Glomerular visceral epithelial cell (primary cell): ENCODE measurements around the gene OGG1.
"Not testable (repeated sequence)": the region's sequence is repeated elsewhere in the genome, so short reads cannot be mapped to it uniquely, and the experiment has no call there.

Experiments used
- DNase-seq: peaks from one replicate; pipeline ENCODE4 v3.0.0-alpha.2; 2016; ENCODE audit errors: extremely low spot score

The OGG1 gene

GRCh38 chr3:9762871-9763270 lies 13.1 kb downstream of the OGG1 start:
- no peak for DNase-seq

GRCh38 chr3:9765865-9766264 lies 16.1 kb downstream of the OGG1 start:
- no peak for DNase-seq

- DNase-seq = no peak
These were observed 17.7 kb downstream of the OGG1 start for GRCh38 chr3:9767418-9767817.

GRCh38 chr3:9768141-9768775 lies 18.5 kb downstream of the OGG1 start:
- no peak for DNase-seq

GRCh38 chr3:9769012-9769411 lies 19.3 kb downstream of the OGG1 start:
- DNase-seq = no peak

- DNase-seq = peak; percentile 69
These were observed 19.9 kb downstream of the OGG1 start, which contains the start of gene CAMK1 for GRCh38 chr3:9769426-9770275. TSS of gene CAMK1 (minus strand) at chr3:9769947. CDS start at chr3:9767749, 2,198 bp downstream.

- no peak for DNase-seq
These were observed 20.6 kb downstream of the OGG1 start for GRCh38 chr3:9770276-9770812.

- DNase-seq = not testable (repeated sequence)
These were observed 21.3 kb downstream of the OGG1 start for GRCh38 chr3:9771007-9771406.

- no peak for DNase-seq
These were observed 27.3 kb downstream of the OGG1 start for GRCh38 chr3:9776896-9777693.

GRCh38 chr3:9777694-9778021 lies 27.9 kb downstream of the OGG1 start:
- no peak for DNase-seq

GRCh38 chr3:9778143-9779074 lies 28.7 kb downstream of the OGG1 start:
- DNase-seq = peak; percentile 28

GRCh38 chr3:9779075-9779593 lies 29.4 kb downstream of the OGG1 start:
- DNase-seq = no peak

- peak; percentile 52 for DNase-seq
These were observed 30.1 kb downstream of the OGG1 start for GRCh38 chr3:9779721-9780457.

- peak; percentile 66 for DNase-seq
These were observed 30.7 kb downstream of the OGG1 start for GRCh38 chr3:9780458-9780812.

- DNase-seq = peak; percentile 17
These were observed 31.2 kb downstream of the OGG1 start for GRCh38 chr3:9780910-9781309.

GRCh38 chr3:9781551-9781950 lies 31.8 kb downstream of the OGG1 start:
- DNase-seq = no peak

GRCh38 chr3:9781978-9782603 lies 32.3 kb downstream of the OGG1 start:
- no peak for DNase-seq

- no peak for DNase-seq
These were observed 33.0 kb downstream of the OGG1 start for GRCh38 chr3:9782770-9783169.

- no peak for DNase-seq
These were observed 34.2 kb downstream of the OGG1 start for GRCh38 chr3:9783954-9784353.

GRCh38 chr3:9784965-9785364 lies 35.2 kb downstream of the OGG1 start:
- DNase-seq = no peak
